WTC11 (cell line): Measurements from ENCODE around the gene UBAP2L. TPM values are rescaled to one million over a fixed set of nuclear protein-coding genes. Genes with fewer than 3 reads are reported as not detected.

Experiments
- ATAC-seq: fragments of 200-7000 bp; cut with Tn5 transposase; 2 replicates; pipeline ENCODE4 v1.10.0; 2021; ENCODE audit warnings: mild to moderate bottlenecking, moderate library complexity
- Bru-seq: library from RNA; stranded (reverse); fragments of 400-500 nt; gene quantifications from one replicate; lab custom pipeline; 2021; lab: Mats Ljungman, UMichigan
- CTCF ChIA-PET: fragments of 300-600 bp; sonication (Branson Sonifier 250); formaldehyde crosslinking; loops from one replicate; lab custom pipeline; 2021; ENCODE audit warnings: antibody characterized with exemption; lab: Charles Lee
- POLR2A ChIA-PET: fragments of 350-600 bp; sonication (Branson Sonifier 250); formaldehyde crosslinking; loops from one replicate; lab custom pipeline; 2021; ENCODE audit warnings: antibody characterized with exemption; lab: Charles Lee
- DNase-seq: peaks from one replicate; pipeline ENCODE4 v3.0.0; 2021; ENCODE audit warnings: low spot score
- H3K27ac Mint-ChIP-seq: 2 replicates; pipeline ENCODE4 v1.8.0; 2021; ENCODE audit warnings: mixed read lengths
- H3K27me3 Mint-ChIP-seq: 2 replicates; pipeline ENCODE4 v1.8.0; 2021; ENCODE audit warnings: low read depth, mild to moderate bottlenecking, moderate library complexity, mixed read lengths
- H3K36me3 Mint-ChIP-seq: 2 replicates; pipeline ENCODE4 v1.8.0; 2021; ENCODE audit warnings: mixed read lengths
- H3K4me1 Mint-ChIP-seq: 2 replicates; pipeline ENCODE4 v1.8.0; 2022; ENCODE audit warnings: mixed read lengths
- H3K4me3 Mint-ChIP-seq: 2 replicates; pipeline ENCODE4 v1.8.0; 2021; ENCODE audit warnings: mild to moderate bottlenecking, moderate library complexity, mixed read lengths
- H3K9me3 Mint-ChIP-seq: 2 replicates; pipeline ENCODE4 v1.8.0; 2021; ENCODE audit warnings: mixed read lengths
- TEAD1 ChIP-seq: sonication (generic); formaldehyde crosslinking; IDR thresholded peaks from 2 replicates; pipeline ENCODE4 v1.8.0; 2022; ENCODE audit warnings: mild to moderate bottlenecking, missing genetic modification reagents
- long read RNA-seq, 3 experiments: library from RNA in 1 of 3; library from capped mRNA in 1 of 3; library from polyadenylated mRNA in 1 of 3; unstranded in 2 of 3; stranded (forward) in 1 of 3; transcript quantifications; one replicate each; pipeline ENCODE4 v2.0.0, GENCODE V29; 2021
- total RNA-seq: library from RNA; stranded (reverse); gene quantifications from 3 replicates; pipeline ENCODE4 v1.2.3, GENCODE V29; 2021
- TF ChIP-seq, protein P1 (sequence below): sonication (generic); formaldehyde crosslinking; IDR thresholded peaks from 2 replicates; pipeline ENCODE4 v1.8.0; 2023; ENCODE audit warnings: mild to moderate bottlenecking, missing genetic modification reagents
- TF ChIP-seq, protein P2 (sequence below): fragments of 250-450 bp; sonication (Bioruptor Pico); conservative IDR thresholded peaks from 2 replicates; pipeline ENCODE4 v1.9.0; 2021; ENCODE audit warnings: mild to moderate bottlenecking
- TF ChIP-seq, protein P3 (sequence below): sonication (generic); formaldehyde crosslinking; IDR thresholded peaks from 2 replicates; pipeline ENCODE4 v1.8.0; 2022; ENCODE audit warnings: missing genetic modification reagents
- TF ChIP-seq, protein P4 (sequence below): fragments of 250-450 bp; sonication (Bioruptor Pico); IDR thresholded peaks from 2 replicates; pipeline ENCODE4 v1.8.0; 2021; ENCODE audit warnings: mild to moderate bottlenecking
- TF ChIP-seq, protein P5 (sequence below): sonication (generic); formaldehyde crosslinking; IDR thresholded peaks from 2 replicates; pipeline ENCODE4 v1.8.1; 2023; ENCODE audit warnings: mild to moderate bottlenecking, missing genetic modification reagents, moderate library complexity
- TF ChIP-seq, protein P6 (sequence below): sonication (generic); formaldehyde crosslinking; conservative IDR thresholded peaks from 2 replicates; pipeline ENCODE4 v1.8.1; 2023; ENCODE audit warnings: mild to moderate bottlenecking, low read depth, missing genetic modification reagents, moderate library complexity
- TF ChIP-seq, protein P7 (sequence below): sonication (generic); formaldehyde crosslinking; IDR thresholded peaks from 2 replicates; pipeline ENCODE4 v1.8.1; 2023; ENCODE audit warnings: mild to moderate bottlenecking, missing genetic modification reagents, borderline replicate concordance

The UBAP2L gene, protein sequence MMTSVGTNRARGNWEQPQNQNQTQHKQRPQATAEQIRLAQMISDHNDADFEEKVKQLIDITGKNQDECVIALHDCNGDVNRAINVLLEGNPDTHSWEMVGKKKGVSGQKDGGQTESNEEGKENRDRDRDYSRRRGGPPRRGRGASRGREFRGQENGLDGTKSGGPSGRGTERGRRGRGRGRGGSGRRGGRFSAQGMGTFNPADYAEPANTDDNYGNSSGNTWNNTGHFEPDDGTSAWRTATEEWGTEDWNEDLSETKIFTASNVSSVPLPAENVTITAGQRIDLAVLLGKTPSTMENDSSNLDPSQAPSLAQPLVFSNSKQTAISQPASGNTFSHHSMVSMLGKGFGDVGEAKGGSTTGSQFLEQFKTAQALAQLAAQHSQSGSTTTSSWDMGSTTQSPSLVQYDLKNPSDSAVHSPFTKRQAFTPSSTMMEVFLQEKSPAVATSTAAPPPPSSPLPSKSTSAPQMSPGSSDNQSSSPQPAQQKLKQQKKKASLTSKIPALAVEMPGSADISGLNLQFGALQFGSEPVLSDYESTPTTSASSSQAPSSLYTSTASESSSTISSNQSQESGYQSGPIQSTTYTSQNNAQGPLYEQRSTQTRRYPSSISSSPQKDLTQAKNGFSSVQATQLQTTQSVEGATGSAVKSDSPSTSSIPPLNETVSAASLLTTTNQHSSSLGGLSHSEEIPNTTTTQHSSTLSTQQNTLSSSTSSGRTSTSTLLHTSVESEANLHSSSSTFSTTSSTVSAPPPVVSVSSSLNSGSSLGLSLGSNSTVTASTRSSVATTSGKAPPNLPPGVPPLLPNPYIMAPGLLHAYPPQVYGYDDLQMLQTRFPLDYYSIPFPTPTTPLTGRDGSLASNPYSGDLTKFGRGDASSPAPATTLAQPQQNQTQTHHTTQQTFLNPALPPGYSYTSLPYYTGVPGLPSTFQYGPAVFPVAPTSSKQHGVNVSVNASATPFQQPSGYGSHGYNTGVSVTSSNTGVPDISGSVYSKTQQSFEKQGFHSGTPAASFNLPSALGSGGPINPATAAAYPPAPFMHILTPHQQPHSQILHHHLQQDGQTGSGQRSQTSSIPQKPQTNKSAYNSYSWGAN
- total RNA-seq (201 to 205 TPM (median 203 TPM) in 3 replicates), Bru-seq, nascent RNA (percentile 93 among the genes with signal in this experiment)
- long read RNA-seq, experiment 1, transcript UBAP2L-207 (27 exons, 3,988 nt) = major isoform, 65 of 1,278 reads
- long read RNA-seq, experiment 1, transcript UBAP2L-214 (4 exons, 838 nt) = minor isoform, 8 of 1,278 reads
- long read RNA-seq, experiment 1, transcript UBAP2L-202 (25 exons, 3,411 nt) = minor isoform, 8 of 1,278 reads
- long read RNA-seq, experiment 1, transcript UBAP2L-203 (26 exons, 3,864 nt) = minor isoform, 15 of 1,278 reads
- long read RNA-seq, experiment 1, partial matches to known transcripts = 285 of 1,278 reads
- long read RNA-seq, experiment 1, other reads (novel, unspliced or antisense) = 893 of 1,278 reads
- long read RNA-seq, experiment 2, partial matches to known transcripts = 85 of 143 reads
- long read RNA-seq, experiment 2, other reads (novel, unspliced or antisense) = 56 of 143 reads
- long read RNA-seq, experiment 3, partial matches to known transcripts = 4 of 18 reads
- long read RNA-seq, experiment 3, other reads (novel, unspliced or antisense) = 14 of 18 reads

DNA sequence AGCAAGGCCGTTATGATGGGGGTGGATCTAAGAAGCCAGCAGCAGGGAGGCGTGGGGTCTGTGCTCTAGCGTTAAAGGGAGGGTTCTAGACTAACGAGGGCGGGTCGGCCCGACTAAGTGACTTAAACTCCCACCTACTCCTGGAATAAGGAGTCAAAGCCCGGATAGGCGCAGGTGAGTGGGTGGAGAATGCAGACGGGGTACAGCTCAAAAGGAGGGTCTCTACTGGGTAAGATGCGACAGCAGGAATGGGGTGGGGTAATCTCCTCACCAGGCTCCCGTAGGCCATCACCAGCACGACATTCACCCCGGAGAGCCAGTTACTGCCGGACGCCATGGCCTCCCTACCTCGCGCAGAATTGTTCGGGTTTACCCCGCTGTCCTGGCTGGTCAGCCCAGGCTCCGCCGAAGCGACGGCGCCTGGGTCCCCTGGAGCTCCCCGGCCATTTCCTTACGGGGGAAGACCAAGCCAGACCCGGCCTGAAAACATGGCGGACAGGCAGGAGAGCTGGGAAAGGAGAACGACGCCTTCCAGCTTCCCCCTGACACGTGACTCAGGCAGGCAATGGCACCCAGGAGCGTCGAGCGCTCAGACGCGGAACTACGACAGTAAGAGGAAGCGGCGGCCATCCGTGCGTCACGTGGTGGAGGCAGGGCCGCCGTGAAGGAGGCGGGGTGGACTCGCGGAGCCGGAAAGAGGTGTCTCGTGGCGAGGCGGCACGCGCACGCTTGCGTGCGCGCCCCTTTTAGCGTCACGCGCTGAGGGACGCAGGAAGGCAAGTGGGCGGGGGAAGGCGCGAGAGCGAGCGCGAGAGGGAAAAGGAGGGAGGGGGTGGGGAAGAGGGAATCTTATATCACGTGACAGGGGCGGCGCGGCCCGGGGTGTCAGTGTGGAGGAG is at the start of gene UBAP2L:
Gene UBAP2L, plus strand, starts transcription at position 885 of the 899 bp plus-strand sequence. CDS start 4,169 bp downstream, outside the sequence.
- peak within 1 kb of the TSS; percentile 100 for H3K27ac Mint-ChIP-seq
- TF ChIP-seq, protein P1, sequence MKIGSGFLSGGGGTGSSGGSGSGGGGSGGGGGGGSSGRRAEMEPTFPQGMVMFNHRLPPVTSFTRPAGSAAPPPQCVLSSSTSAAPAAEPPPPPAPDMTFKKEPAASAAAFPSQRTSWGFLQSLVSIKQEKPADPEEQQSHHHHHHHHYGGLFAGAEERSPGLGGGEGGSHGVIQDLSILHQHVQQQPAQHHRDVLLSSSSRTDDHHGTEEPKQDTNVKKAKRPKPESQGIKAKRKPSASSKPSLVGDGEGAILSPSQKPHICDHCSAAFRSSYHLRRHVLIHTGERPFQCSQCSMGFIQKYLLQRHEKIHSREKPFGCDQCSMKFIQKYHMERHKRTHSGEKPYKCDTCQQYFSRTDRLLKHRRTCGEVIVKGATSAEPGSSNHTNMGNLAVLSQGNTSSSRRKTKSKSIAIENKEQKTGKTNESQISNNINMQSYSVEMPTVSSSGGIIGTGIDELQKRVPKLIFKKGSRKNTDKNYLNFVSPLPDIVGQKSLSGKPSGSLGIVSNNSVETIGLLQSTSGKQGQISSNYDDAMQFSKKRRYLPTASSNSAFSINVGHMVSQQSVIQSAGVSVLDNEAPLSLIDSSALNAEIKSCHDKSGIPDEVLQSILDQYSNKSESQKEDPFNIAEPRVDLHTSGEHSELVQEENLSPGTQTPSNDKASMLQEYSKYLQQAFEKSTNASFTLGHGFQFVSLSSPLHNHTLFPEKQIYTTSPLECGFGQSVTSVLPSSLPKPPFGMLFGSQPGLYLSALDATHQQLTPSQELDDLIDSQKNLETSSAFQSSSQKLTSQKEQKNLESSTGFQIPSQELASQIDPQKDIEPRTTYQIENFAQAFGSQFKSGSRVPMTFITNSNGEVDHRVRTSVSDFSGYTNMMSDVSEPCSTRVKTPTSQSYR (CRISPR knock-in tag) = peak; percentile 67; the same call in 1 of the 2 replicates
- TF ChIP-seq, protein P2, sequence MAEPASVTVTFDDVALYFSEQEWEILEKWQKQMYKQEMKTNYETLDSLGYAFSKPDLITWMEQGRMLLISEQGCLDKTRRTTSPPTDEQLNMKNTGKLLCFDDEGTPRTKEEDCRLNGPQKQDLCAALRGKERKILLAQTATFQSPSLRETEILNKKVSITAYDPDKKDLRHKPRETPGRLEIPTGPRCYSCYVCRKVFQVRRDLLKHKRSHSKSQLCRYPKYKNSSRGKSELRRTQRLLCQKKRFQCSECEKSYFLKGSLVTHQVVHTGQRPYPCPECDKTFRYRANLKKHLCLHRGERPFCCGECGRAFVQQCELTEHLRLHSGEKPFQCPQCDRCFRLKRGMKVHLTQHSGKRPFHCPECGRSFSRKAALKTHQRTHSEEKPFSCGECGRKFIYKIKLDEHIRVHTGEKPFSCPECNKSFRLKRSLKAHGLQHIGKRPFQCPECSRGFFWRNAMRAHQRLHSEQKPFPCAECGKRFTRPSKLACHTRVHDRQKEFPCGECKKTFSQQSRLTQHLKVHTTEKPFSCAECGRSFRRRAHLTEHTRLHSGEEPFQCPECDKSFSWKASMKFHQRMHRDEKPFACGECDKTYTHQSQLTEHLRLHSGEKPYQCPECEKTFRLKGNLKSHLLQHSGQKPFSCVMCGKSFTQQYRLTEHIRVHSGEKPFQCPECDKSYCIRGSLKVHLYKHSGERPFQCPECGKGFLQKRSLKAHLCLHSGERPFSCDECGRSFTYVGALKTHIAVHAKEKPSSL (CRISPR knock-in tag) = no peak
- TF ChIP-seq, protein P3, sequence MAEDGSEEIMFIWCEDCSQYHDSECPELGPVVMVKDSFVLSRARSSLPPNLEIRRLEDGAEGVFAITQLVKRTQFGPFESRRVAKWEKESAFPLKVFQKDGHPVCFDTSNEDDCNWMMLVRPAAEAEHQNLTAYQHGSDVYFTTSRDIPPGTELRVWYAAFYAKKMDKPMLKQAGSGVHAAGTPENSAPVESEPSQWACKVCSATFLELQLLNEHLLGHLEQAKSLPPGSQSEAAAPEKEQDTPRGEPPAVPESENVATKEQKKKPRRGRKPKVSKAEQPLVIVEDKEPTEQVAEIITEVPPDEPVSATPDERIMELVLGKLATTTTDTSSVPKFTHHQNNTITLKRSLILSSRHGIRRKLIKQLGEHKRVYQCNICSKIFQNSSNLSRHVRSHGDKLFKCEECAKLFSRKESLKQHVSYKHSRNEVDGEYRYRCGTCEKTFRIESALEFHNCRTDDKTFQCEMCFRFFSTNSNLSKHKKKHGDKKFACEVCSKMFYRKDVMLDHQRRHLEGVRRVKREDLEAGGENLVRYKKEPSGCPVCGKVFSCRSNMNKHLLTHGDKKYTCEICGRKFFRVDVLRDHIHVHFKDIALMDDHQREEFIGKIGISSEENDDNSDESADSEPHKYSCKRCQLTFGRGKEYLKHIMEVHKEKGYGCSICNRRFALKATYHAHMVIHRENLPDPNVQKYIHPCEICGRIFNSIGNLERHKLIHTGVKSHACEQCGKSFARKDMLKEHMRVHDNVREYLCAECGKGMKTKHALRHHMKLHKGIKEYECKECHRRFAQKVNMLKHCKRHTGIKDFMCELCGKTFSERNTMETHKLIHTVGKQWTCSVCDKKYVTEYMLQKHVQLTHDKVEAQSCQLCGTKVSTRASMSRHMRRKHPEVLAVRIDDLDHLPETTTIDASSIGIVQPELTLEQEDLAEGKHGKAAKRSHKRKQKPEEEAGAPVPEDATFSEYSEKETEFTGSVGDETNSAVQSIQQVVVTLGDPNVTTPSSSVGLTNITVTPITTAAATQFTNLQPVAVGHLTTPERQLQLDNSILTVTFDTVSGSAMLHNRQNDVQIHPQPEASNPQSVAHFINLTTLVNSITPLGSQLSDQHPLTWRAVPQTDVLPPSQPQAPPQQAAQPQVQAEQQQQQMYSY = peak; percentile 43; the same call in 1 of the 2 replicates
- TF ChIP-seq, protein P4, sequence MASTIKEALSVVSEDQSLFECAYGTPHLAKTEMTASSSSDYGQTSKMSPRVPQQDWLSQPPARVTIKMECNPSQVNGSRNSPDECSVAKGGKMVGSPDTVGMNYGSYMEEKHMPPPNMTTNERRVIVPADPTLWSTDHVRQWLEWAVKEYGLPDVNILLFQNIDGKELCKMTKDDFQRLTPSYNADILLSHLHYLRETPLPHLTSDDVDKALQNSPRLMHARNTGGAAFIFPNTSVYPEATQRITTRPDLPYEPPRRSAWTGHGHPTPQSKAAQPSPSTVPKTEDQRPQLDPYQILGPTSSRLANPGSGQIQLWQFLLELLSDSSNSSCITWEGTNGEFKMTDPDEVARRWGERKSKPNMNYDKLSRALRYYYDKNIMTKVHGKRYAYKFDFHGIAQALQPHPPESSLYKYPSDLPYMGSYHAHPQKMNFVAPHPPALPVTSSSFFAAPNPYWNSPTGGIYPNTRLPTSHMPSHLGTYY = no peak
- TF ChIP-seq, protein P5, sequence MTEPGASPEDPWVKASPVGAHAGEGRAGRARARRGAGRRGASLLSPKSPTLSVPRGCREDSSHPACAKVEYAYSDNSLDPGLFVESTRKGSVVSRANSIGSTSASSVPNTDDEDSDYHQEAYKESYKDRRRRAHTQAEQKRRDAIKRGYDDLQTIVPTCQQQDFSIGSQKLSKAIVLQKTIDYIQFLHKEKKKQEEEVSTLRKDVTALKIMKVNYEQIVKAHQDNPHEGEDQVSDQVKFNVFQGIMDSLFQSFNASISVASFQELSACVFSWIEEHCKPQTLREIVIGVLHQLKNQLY = no peak
- TF ChIP-seq, protein P6, sequence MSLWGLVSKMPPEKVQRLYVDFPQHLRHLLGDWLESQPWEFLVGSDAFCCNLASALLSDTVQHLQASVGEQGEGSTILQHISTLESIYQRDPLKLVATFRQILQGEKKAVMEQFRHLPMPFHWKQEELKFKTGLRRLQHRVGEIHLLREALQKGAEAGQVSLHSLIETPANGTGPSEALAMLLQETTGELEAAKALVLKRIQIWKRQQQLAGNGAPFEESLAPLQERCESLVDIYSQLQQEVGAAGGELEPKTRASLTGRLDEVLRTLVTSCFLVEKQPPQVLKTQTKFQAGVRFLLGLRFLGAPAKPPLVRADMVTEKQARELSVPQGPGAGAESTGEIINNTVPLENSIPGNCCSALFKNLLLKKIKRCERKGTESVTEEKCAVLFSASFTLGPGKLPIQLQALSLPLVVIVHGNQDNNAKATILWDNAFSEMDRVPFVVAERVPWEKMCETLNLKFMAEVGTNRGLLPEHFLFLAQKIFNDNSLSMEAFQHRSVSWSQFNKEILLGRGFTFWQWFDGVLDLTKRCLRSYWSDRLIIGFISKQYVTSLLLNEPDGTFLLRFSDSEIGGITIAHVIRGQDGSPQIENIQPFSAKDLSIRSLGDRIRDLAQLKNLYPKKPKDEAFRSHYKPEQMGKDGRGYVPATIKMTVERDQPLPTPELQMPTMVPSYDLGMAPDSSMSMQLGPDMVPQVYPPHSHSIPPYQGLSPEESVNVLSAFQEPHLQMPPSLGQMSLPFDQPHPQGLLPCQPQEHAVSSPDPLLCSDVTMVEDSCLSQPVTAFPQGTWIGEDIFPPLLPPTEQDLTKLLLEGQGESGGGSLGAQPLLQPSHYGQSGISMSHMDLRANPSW = no peak
- TF ChIP-seq TEAD1 (CRISPR knock-in tag) = peak; percentile 74
- TF ChIP-seq, protein P7, sequence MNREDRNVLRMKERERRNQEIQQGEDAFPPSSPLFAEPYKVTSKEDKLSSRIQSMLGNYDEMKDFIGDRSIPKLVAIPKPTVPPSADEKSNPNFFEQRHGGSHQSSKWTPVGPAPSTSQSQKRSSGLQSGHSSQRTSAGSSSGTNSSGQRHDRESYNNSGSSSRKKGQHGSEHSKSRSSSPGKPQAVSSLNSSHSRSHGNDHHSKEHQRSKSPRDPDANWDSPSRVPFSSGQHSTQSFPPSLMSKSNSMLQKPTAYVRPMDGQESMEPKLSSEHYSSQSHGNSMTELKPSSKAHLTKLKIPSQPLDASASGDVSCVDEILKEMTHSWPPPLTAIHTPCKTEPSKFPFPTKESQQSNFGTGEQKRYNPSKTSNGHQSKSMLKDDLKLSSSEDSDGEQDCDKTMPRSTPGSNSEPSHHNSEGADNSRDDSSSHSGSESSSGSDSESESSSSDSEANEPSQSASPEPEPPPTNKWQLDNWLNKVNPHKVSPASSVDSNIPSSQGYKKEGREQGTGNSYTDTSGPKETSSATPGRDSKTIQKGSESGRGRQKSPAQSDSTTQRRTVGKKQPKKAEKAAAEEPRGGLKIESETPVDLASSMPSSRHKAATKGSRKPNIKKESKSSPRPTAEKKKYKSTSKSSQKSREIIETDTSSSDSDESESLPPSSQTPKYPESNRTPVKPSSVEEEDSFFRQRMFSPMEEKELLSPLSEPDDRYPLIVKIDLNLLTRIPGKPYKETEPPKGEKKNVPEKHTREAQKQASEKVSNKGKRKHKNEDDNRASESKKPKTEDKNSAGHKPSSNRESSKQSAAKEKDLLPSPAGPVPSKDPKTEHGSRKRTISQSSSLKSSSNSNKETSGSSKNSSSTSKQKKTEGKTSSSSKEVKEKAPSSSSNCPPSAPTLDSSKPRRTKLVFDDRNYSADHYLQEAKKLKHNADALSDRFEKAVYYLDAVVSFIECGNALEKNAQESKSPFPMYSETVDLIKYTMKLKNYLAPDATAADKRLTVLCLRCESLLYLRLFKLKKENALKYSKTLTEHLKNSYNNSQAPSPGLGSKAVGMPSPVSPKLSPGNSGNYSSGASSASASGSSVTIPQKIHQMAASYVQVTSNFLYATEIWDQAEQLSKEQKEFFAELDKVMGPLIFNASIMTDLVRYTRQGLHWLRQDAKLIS (CRISPR knock-in tag) = peak; percentile 89; the same call in 1 of the 2 replicates

More for the DNA sequence above, at the start of gene UBAP2L:
- H3K27me3 Mint-ChIP-seq = no peaks in the 10 kb centered on the region
- peak within 1 kb of the TSS; percentile 98 for H3K4me3 Mint-ChIP-seq
- H3K9me3 Mint-ChIP-seq = no peaks in the 10 kb centered on the region
- CTCF ChIA-PET = interaction anchor here (0.7 to 3.6 kb wide), 6 partner anchors 21 to 314 kb away, joined by 3 to 20 read pairs (median 4); no protein-coding TSS in a partner anchor
- POLR2A ChIA-PET = interaction anchor here (0.6 to 1.8 kb wide), 6 partner anchors 16 to 1764 kb away, joined by 3 to 8 read pairs (median 3); partner anchors contain the start of gene RPS27
- DNase-seq (peak; percentile 99), ATAC-seq (peak; percentile 91)
- peaks cover 44% of the 10 kb centered on the region for H3K4me1 Mint-ChIP-seq
- H3K36me3 Mint-ChIP-seq = peaks cover 48% of the 10 kb centered on the region
